ENCODE measurements around the gene PPIE.

GRCh38 chr1:39799770-39800470, 61.2 kb downstream of the PPIE start:
- peak; percentile 71 for TF ChIP-seq CTCF (IDR thresholded peaks at IDR 0.05; ENCODE audit: low read length)
- no peak for TF ChIP-seq EZH2phosphoT487 (IDR thresholded peaks at IDR 0.05; ENCODE audit: low read length)

Data from MM.1S (cell line).